HepG2 (cell line): ENCODE measurements around the gene CDC123. TPM values are rescaled to one million over a fixed set of nuclear protein-coding genes. Genes with fewer than 3 reads are reported as not detected.
A peak's percentile ranks its signal among the peaks of the same experiment; 100 is the strongest.

Experiments
- ARID5B ChIP-seq: IDR thresholded peaks from 2 replicates; pipeline ENCODE4 v1.4.0; 2020; ENCODE audit warnings: mild to moderate bottlenecking, missing genetic modification reagents
- CEBPB ChIP-seq: IDR thresholded peaks from 2 replicates; pipeline ENCODE4 v1.6.1; 2011; ENCODE audit warnings: low read depth, low read length, improper control_type of control experiment, borderline replicate concordance
- CEBPG ChIP-seq: IDR thresholded peaks from 2 replicates; pipeline ENCODE4 v1.6.1; 2016
- FOSL2 ChIP-seq: sonication (generic); formaldehyde crosslinking; IDR thresholded peaks from 2 replicates; pipeline ENCODE4 v1.4.0; 2020; ENCODE audit warnings: missing genetic modification reagents
- FOXA3 ChIP-seq: IDR thresholded peaks from 2 replicates; pipeline ENCODE4 v1.6.1; 2016; ENCODE audit warnings: missing genetic modification reagents, missing compliant biosample characterization
- HNF4G ChIP-seq, 2 experiments: sonication (generic) in 1 of 2; formaldehyde crosslinking in 1 of 2; IDR thresholded peaks; 2 replicates each; pipeline versions ENCODE4 v1.4.0 to v1.6.1; 2011 to 2020; ENCODE audit warnings: borderline replicate concordance in 2 of 2, low read depth in 2 of 2, mild to moderate bottlenecking in 2 of 2, low read length in 1 of 2, missing genetic modification reagents in 1 of 2, moderate library complexity in 1 of 2
- PHF21A ChIP-seq: sonication (generic); formaldehyde crosslinking; IDR thresholded peaks from 2 replicates; pipeline ENCODE4 v1.5.0; 2020; ENCODE audit warnings: mild to moderate bottlenecking, missing genetic modification reagents
- PTBP1 ChIP-seq: fragments of 200-400 bp; formaldehyde crosslinking; IDR thresholded peaks from 2 replicates; pipeline ENCODE4 v1.6.1; 2018; ENCODE audit warnings: low read length, low read depth; ENCODE audit not compliant: poor library complexity, severe bottlenecking
- SOX5 ChIP-seq: IDR thresholded peaks from 2 replicates; pipeline ENCODE4 v1.6.1; 2016; ENCODE audit warnings: borderline replicate concordance
- TARDBP ChIP-seq: sonication (generic); formaldehyde crosslinking; IDR thresholded peaks from 2 replicates; pipeline ENCODE4 v1.8.0; 2022; ENCODE audit warnings: mild to moderate bottlenecking, missing genetic modification reagents
- USF2 ChIP-seq, 2 experiments: sonication (generic) in 1 of 2; formaldehyde crosslinking in 1 of 2; IDR thresholded peaks; 2 replicates each; pipeline versions ENCODE4 v1.5.1 to v1.6.1; 2011 to 2020; ENCODE audit warnings: borderline replicate concordance in 1 of 2, low read depth in 1 of 2, low read length in 1 of 2, mild to moderate bottlenecking in 1 of 2, missing genetic modification reagents in 1 of 2, moderate library complexity in 1 of 2
- ZBTB4 ChIP-seq: sonication (generic); formaldehyde crosslinking; IDR thresholded peaks from 2 replicates; pipeline ENCODE4 v1.4.0; 2020; ENCODE audit warnings: missing genetic modification reagents, mild to moderate bottlenecking, borderline replicate concordance
- ZNF460 ChIP-seq: sonication (generic); formaldehyde crosslinking; IDR thresholded peaks from 2 replicates; pipeline ENCODE4 v1.5.1; 2020; ENCODE audit warnings: missing genetic modification reagents, mild to moderate bottlenecking, borderline replicate concordance
- ZNF580 ChIP-seq: IDR thresholded peaks from 2 replicates; pipeline ENCODE4 v1.6.1; 2016; ENCODE audit warnings: low read depth, borderline replicate concordance
- ZNF709 ChIP-seq: sonication (generic); formaldehyde crosslinking; IDR thresholded peaks from 2 replicates; pipeline ENCODE4 v1.5.0; 2020; ENCODE audit warnings: mild to moderate bottlenecking, missing genetic modification reagents
- polyA plus RNA-seq, 8 experiments: library from polyadenylated mRNA; depleted of rRNA in 3 of 8; stranded (reverse) in 7 of 8; unstranded in 1 of 8; fragments of >200 nt; fragmentation: Illumina TruSeq in 4 of 8; extraction: Trizol in 4 of 8; gene quantifications; 2 replicates each; pipeline versions ENCODE4 v1.2.1 to v1.2.3, GENCODE V29; 2011 to 2016; ENCODE audit warnings: low read depth in 4 of 8, missing spikeins in 1 of 8, mixed read lengths in 1 of 8; ENCODE audit not compliant: insufficient read depth in 1 of 8
- total RNA-seq, 5 experiments: library from RNA; depleted of rRNA; stranded (reverse); fragments of >200 nt; fragmentation: Illumina TruSeq; extraction: Trizol; gene quantifications; 2 replicates each; pipeline ENCODE4 v1.2.3, GENCODE V29; 2016; ENCODE audit warnings: low read depth in 1 of 5

Gene CDC123
- total and polyA plus RNA-seq, 2 of the 13 experiments (the other 11 are each of a cell fraction or from before 2014, with no cell fraction given) = 63.3 to 153 TPM

GRCh38 chr10:12238821-12239220 is 42.8 kb downstream of the CDC123 start (continued):
- TF ChIP-seq ZBTB4 (peak; percentile 99), PHF21A (CRISPR knock-in tag) (peak; percentile 46; the same call in 1 of the 2 replicates), FOXA3 (CRISPR knock-in tag) (peak; percentile 55), CEBPB (peak; percentile 93), ARID5B (CRISPR knock-in tag) (peak; percentile 76), USF2 (IDR thresholded peaks at IDR 0.05; ENCODE audit: low read depth, low read length) (no peak), USF2 (CRISPR knock-in tag; IDR thresholded peaks at IDR 0.05; ENCODE audit: borderline replicate concordance) (no peak), ZNF709 (CRISPR knock-in tag) (0 out of 2 replicates have a peak, but pooled peaks have one; percentile 44), ZNF580 (CRISPR knock-in tag) (peak; percentile 27; the same call in 1 of the 2 replicates), ZNF460 (peak; percentile 82; the same call in 1 of the 2 replicates), SOX5 (CRISPR knock-in tag) (peak; percentile 36; the same call in 1 of the 2 replicates), HNF4G (IDR thresholded peaks at IDR 0.05; ENCODE audit: borderline replicate concordance, low read depth, low read length) (peak; percentile 25; the same call in 1 of the 2 replicates), HNF4G (CRISPR knock-in tag; IDR thresholded peaks at IDR 0.05; ENCODE audit: borderline replicate concordance, low read depth) (no peak), TARDBP (peak; percentile 49; the same call in 1 of the 2 replicates), PTBP1 (peak; percentile 45), FOSL2 (CRISPR knock-in tag) (peak; percentile 50; the same call in 1 of the 2 replicates), CEBPG (CRISPR knock-in tag) (peak; percentile 93)
